ENCODE measurements around the gene THBS2.

THBS2 gene

DNA sequence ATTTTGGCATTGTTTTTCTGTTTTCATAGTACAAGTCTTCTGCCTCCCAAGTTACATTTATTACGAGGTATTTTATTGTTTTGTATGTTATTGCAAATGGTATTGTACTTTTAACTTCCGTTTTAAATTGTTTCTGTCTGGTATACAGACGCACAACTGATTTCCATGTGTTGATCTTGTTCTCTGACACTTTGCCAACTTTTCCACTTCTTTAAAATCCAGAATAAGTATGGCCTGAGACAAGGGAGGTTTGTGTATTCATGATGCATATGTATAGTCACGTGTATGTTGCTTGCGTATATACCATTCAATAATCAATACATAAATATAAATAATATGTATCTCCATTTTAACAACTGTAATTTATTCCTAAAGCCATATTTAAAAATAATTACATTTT, 41.2 kb downstream of the THBS2 start:
- FAIRE-seq, result no peak
- DNase-seq (ENCODE audit: insufficient read length, low spot score), result no peak
- no peak for TF ChIP-seq CTCF (IDR thresholded peaks at IDR 0.05; ENCODE audit: insufficient read depth, missing control alignments)

GRCh38 chr6:169211881-169212280, 41.8 kb downstream of the THBS2 start:
- DNase-seq (ENCODE audit: insufficient read length, low spot score) (no peak), FAIRE-seq (no peak)
- no peak for TF ChIP-seq CTCF (IDR thresholded peaks at IDR 0.05; ENCODE audit: insufficient read depth, missing control alignments)

- FAIRE-seq (no peak), DNase-seq (ENCODE audit: insufficient read length, low spot score) (no peak)
- no peak for TF ChIP-seq CTCF (IDR thresholded peaks at IDR 0.05; ENCODE audit: insufficient read depth, missing control alignments)
These were observed 43.0 kb downstream of the THBS2 start for GRCh38 chr6:169210611-169211010.

- DNase-seq (ENCODE audit: insufficient read length, low spot score), result no peak
- no peak for TF ChIP-seq CTCF (IDR thresholded peaks at IDR 0.05; ENCODE audit: insufficient read depth, missing control alignments)
These were observed 45.6 kb downstream of the THBS2 start for GRCh38 chr6:169208011-169208410.

DNA sequence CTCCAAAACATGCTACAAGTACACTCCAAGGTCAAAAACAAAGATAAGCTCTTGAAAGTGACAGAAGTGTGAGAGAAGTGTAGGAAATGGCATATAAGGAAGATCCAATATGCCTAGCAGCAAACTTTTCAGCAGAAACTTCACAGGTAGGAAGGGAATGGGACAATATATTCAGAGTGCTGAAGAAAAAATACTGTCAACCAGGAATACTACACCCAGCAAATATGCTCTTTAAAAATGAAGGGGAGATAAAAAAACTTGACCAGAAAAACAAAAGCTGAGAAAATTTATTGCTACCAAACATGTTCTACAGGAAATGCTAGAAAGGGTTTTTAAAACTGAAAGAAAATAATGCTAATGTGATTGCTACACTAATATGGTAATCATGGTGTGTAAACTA, 46.2 kb downstream of the THBS2 start:
- FAIRE-seq (no peak), DNase-seq (ENCODE audit: insufficient read length, low spot score) (no peak)
- TF ChIP-seq CTCF (IDR thresholded peaks at IDR 0.05; ENCODE audit: insufficient read depth, missing control alignments), result no peak

More at GRCh38 chr6:169208011-169208410, 45.6 kb downstream of the THBS2 start:
- FAIRE-seq, result no peak

DNA sequence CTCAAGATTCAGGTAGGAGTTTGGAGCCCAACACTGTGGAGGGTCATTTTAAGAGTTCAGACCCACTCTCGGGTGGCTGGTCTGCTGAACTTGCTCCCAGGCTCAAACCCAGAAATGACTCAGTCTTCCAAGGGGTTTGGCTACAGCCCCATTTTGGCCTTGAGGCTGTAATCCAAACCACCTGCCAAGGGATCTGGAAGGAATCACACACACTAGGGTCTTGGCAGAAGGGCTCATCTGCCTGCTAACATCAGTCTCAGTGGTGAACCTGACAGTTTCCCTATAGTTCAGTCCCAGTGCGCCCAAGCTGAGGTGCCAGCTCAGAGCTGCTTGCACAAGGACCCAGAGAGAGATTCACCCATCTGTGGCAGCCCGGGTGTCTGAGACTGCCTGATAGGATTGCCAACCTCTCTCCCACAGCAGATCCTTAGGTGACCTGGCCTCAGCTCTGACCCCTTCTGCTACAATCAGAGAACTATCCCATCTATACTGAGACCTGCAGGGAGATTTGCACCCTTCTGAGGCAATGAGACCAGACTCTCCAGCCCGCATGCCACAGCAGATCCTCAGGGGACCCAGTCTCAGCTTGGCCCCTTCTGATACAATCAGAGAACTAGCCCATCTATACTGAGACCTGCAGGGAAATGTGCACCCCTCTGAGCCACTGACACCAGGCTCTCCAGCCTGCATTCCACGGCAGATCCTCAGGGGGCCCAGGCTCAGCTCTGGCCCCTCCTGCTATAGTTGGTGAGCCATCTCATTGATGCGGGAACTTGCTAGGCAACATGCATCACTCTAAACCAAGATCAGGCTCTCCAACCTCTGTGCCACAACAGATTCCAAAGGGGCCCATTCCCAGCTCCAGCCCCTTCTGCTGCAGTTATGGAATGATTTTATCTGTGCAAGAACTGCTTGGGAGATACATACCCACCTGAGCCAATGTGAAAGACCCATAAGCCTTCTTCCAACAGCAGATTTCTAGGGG, 48.2 kb downstream of the THBS2 start:
- DNase-seq (ENCODE audit: insufficient read length, low spot score) (no peak), FAIRE-seq (no peak)

More for the DNA sequence above, 48.2 kb downstream of the THBS2 start:
- TF ChIP-seq CTCF (IDR thresholded peaks at IDR 0.05; ENCODE audit: insufficient read depth, missing control alignments), result no peak

Measured in D721Med (cell line).